GM23338 (cell line): ENCODE results near the gene STK38. TPM values are rescaled to one million over a fixed set of nuclear protein-coding genes. Genes with fewer than 3 reads are reported as not detected.

Experiments
- ATAC-seq: fragments of 200-7000 bp; cut with Tn5 transposase; 3 replicates; pipeline ENCODE4 v1.9.1; 2020
- DNase-seq: peaks from one replicate; pipeline ENCODE4 v3.0.0-alpha.2; 2015; ENCODE audit warnings: low spot score
- H2AFZ ChIP-seq: fragments of 200-600 bp; sonication (generic); 2 replicates; pipeline ENCODE4 v1.8.0; 2016; ENCODE audit warnings: antibody characterized with exemption, mild to moderate bottlenecking, moderate library complexity
- H3F3A ChIP-seq: fragments of 200-600 bp; sonication (generic); replicated peaks from 2 replicates; pipeline ENCODE4 v1.8.0; 2017; ENCODE audit warnings: antibody characterized with exemption, mixed run types, low read depth
- H3K27ac ChIP-seq: fragments of 200-600 bp; sonication (generic); 2 replicates; pipeline ENCODE4 v1.6.1; 2016; ENCODE audit warnings: low read depth
- H3K27me3 ChIP-seq: fragments of 200-600 bp; sonication (generic); 2 replicates; pipeline ENCODE4 v1.8.0; 2016; ENCODE audit warnings: mild to moderate bottlenecking, mixed run types, moderate library complexity; ENCODE audit not compliant: insufficient read depth
- H3K36me3 ChIP-seq: fragments of 200-600 bp; sonication (generic); 2 replicates; pipeline ENCODE4 v1.8.0; 2016; ENCODE audit warnings: mild to moderate bottlenecking; ENCODE audit not compliant: insufficient read depth
- H3K4me1 ChIP-seq: fragments of 200-600 bp; sonication (generic); 2 replicates; pipeline ENCODE4 v1.8.0; 2016; ENCODE audit warnings: mild to moderate bottlenecking, moderate library complexity; ENCODE audit not compliant: insufficient read depth
- H3K4me2 ChIP-seq: fragments of 200-600 bp; sonication (generic); 2 replicates; pipeline ENCODE4 v1.7.1; 2017; ENCODE audit warnings: mixed run types
- H3K4me3 ChIP-seq: fragments of 200-600 bp; sonication (generic); 2 replicates; pipeline ENCODE4 v1.6.1; 2016; ENCODE audit warnings: mixed run types
- H3K79me2 ChIP-seq: fragments of 200-600 bp; sonication (generic); replicated peaks from 2 replicates; pipeline ENCODE4 v1.8.0; 2017; ENCODE audit warnings: mild to moderate bottlenecking; ENCODE audit not compliant: insufficient read depth
- H3K9me2 ChIP-seq: fragments of 200-600 bp; sonication (generic); 2 replicates; pipeline ENCODE4 v1.8.0; 2017; ENCODE audit not compliant: insufficient read depth
- H4K20me1 ChIP-seq: fragments of 200-600 bp; sonication (generic); replicated peaks from 2 replicates; pipeline ENCODE4 v1.8.0; 2017; ENCODE audit warnings: mild to moderate bottlenecking; ENCODE audit not compliant: insufficient read depth
- H3K27ac Mint-ChIP-seq: 2 replicates; pipeline ENCODE4 v1.8.0; 2020; ENCODE audit warnings: inconsistent platforms, mild to moderate bottlenecking, moderate library complexity, mixed read lengths
- H3K27me3 Mint-ChIP-seq: 3 replicates; pipeline ENCODE4 v1.8.0; 2022; ENCODE audit warnings: low read depth, mild to moderate bottlenecking, moderate library complexity, mixed read lengths, inconsistent platforms; ENCODE audit not compliant: insufficient read depth, poor library complexity
- H3K36me3 Mint-ChIP-seq: 3 replicates; pipeline ENCODE4 v1.8.0; 2021; ENCODE audit warnings: low read depth, mild to moderate bottlenecking, inconsistent platforms, moderate library complexity, mixed read lengths
- H3K4me1 Mint-ChIP-seq: 3 replicates; pipeline ENCODE4 v1.8.0; 2020; ENCODE audit warnings: mild to moderate bottlenecking, inconsistent platforms, mixed read lengths
- H3K4me3 Mint-ChIP-seq: 3 replicates; pipeline ENCODE4 v1.8.0; 2021; ENCODE audit warnings: moderate library complexity, mild to moderate bottlenecking, inconsistent platforms, mixed read lengths
- H3K9me3 Mint-ChIP-seq: 3 replicates; pipeline ENCODE4 v1.8.0; 2020; ENCODE audit warnings: moderate library complexity, mild to moderate bottlenecking, inconsistent platforms, mixed read lengths
- CTCF ChIP-seq, 2 experiments: fragments of 200-600 bp in 1 of 2; sonication (generic) in 1 of 2; conservative IDR thresholded peaks; 2 replicates each; pipeline versions ENCODE4 v1.5.1 to v1.6.1; 2016 to 2017; ENCODE audit warnings: antibody characterized with exemption in 2 of 2, low read depth in 2 of 2, mild to moderate bottlenecking in 2 of 2, moderate library complexity in 1 of 2
- ETS1 ChIP-seq: IDR thresholded peaks from 2 replicates; pipeline ENCODE4 v1.6.1; 2016; ENCODE audit warnings: antibody characterized with exemption
- EZH2phosphoT487 ChIP-seq: fragments of 200-600 bp; sonication (generic); IDR thresholded peaks from one replicate; pipeline ENCODE4 v1.8.1; 2018; ENCODE audit warnings: antibody characterized with exemption; ENCODE audit not compliant: unreplicated experiment
- NANOG ChIP-seq: IDR thresholded peaks from 2 replicates; pipeline ENCODE4 v1.6.1; 2016; ENCODE audit warnings: antibody characterized with exemption, borderline replicate concordance
- STAT1 ChIP-seq: IDR thresholded peaks from one replicate; pipeline ENCODE4 v1.6.1; 2016; ENCODE audit warnings: antibody characterized with exemption; ENCODE audit not compliant: unreplicated experiment
- ZNF114 ChIP-seq: fragments of 250-450 bp; sonication (Bioruptor Pico); IDR thresholded peaks from 2 replicates; pipeline ENCODE4 v1.5.0; 2020; ENCODE audit warnings: mild to moderate bottlenecking, moderate library complexity
- ZNF331 ChIP-seq: fragments of 250-450 bp; sonication (Bioruptor Pico); IDR thresholded peaks from 2 replicates; pipeline ENCODE4 v1.5.0; 2020; ENCODE audit warnings: low read depth, mild to moderate bottlenecking, moderate library complexity
- ZNF462 ChIP-seq: fragments of 250-450 bp; sonication (Bioruptor Pico); IDR thresholded peaks from 2 replicates; pipeline ENCODE4 v1.5.0; 2020; ENCODE audit warnings: mild to moderate bottlenecking, moderate library complexity
- polyA plus RNA-seq: library from polyadenylated mRNA; unstranded; fragments of >200 nt; fragmentation: Nextera tagmentation; extraction: Ambion mirVana; gene quantifications from 2 replicates; pipeline ENCODE4 v1.2.1, GENCODE V29; 2016
- total RNA-seq: library from RNA; depleted of rRNA; stranded (reverse); fragments of >200 nt; shearing (Covaris generic); gene quantifications from 2 replicates; pipeline ENCODE4 v1.2.3, GENCODE V29; 2014

Gene STK38
- total and polyA plus RNA-seq, 2 experiments from 2014 or later: 10.8 to 17.4 TPM

- no peak for TF ChIP-seq STAT1
- TF ChIP-seq NANOG: no peak
Observed at GRCh38 chr6:36593569-36594028, 46.3 kb upstream of the STK38 start (continued).

GRCh38 chr6:36592221-36592655 is 45.0 kb upstream of the STK38 start:
- DNase-seq (no peak), ATAC-seq (no peak)
- Histone ChIP-seq H3K4me1 (peaks cover 7% of the 10 kb centered on the region), H3K27ac (peak overlapping the region; percentile 100), H3K9me2 (no peaks in the 10 kb centered on the region), H3K79me2 (peaks cover 38% of the 10 kb centered on the region), H3K4me2 (no peak overlapping the region), H3K27me3 (no peaks in the 10 kb centered on the region), H3K36me3 (peaks cover 18% of the 10 kb centered on the region; the same call in 1 of the 2 replicates), H2AFZ (no peak overlapping the region), H3K4me3 (no peak overlapping the region), H4K20me1 (peaks cover 27% of the 10 kb centered on the region), H3F3A (peaks cover 17% of the 10 kb centered on the region)
- Mint-ChIP-seq H3K4me1 (peaks cover 13% of the 10 kb centered on the region), H3K27ac (no peak overlapping the region), H3K27me3 (peaks cover 30% of the 10 kb centered on the region), H3K4me3 (peak overlapping the region; percentile 39; the same call in 2 of the 3 replicates), H3K9me3 (peaks cover 16% of the 10 kb centered on the region; the same call in 2 of the 3 replicates), H3K36me3 (peaks cover 32% of the 10 kb centered on the region)
- TF ChIP-seq CTCF (conservative IDR thresholded peaks at IDR 0.05; ENCODE audit: low read depth in 2 of 2) (no peak), EZH2phosphoT487 (no peak), ETS1 (no peak), NANOG (no peak), ZNF114 (CRISPR knock-in tag) (no peak), ZNF462 (CRISPR knock-in tag) (no peak), ZNF331 (CRISPR knock-in tag) (no peak)
